ENCODE data around the gene ZNF92.
"Not testable (repeated sequence)": the region's sequence is repeated elsewhere in the genome, so short reads cannot be mapped to it uniquely, and the experiment has no call there.

DNA sequence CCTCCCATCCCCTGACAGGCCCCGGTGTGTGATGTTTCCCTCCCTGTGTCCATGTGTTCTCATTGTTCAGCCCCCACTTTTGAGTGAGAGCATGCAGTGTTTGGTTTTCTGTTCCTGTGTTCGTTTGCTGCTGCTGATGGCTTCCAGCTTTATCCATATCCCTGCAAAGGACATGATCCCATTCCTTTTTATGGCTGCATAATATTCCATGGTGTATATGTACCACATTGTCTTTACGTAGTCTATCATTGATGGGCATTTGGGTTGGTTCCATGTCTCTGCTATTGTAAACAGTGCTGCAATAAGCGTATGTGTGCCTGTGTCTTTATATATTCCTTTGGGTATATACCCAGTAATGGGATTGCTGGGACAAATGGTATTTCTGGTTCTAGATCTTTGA is 29.1 kb upstream of the ZNF92 start:
- TF ChIP-seq BHLHE40 (IDR thresholded peaks at IDR 0.05; ENCODE audit: low read depth, low read length); POLR2A (IDR thresholded peaks at IDR 0.05; ENCODE audit: low read depth, low read length); CTCF (conservative IDR thresholded peaks at IDR 0.05; ENCODE audit: low read depth, low read length); RAD21 (IDR thresholded peaks at IDR 0.05; ENCODE audit: low read length); NFE2L2 (IDR thresholded peaks at IDR 0.05; ENCODE audit: low read depth, low read length); FOS (IDR thresholded peaks at IDR 0.05; ENCODE audit: low read depth, low read length); CEBPB (IDR thresholded peaks at IDR 0.05; ENCODE audit: low read depth, low read length); SMC3 (IDR thresholded peaks at IDR 0.05; ENCODE audit: low read depth, low read length): not testable (repeated sequence)
- TF ChIP-seq, protein P1, sequence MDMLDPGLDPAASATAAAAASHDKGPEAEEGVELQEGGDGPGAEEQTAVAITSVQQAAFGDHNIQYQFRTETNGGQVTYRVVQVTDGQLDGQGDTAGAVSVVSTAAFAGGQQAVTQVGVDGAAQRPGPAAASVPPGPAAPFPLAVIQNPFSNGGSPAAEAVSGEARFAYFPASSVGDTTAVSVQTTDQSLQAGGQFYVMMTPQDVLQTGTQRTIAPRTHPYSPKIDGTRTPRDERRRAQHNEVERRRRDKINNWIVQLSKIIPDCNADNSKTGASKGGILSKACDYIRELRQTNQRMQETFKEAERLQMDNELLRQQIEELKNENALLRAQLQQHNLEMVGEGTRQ (IDR thresholded peaks at IDR 0.05; ENCODE audit: low read depth, low read length), result not testable (repeated sequence)

All from IMR-90 (cell line).